ENCODE measurements around the gene NABP1. TPM values are rescaled to one million over a fixed set of nuclear protein-coding genes. Genes with fewer than 3 reads are reported as not detected.

Gene NABP1
- total RNA-seq, 1 experiment from 2014 or later = 3.2 TPM

DNA sequence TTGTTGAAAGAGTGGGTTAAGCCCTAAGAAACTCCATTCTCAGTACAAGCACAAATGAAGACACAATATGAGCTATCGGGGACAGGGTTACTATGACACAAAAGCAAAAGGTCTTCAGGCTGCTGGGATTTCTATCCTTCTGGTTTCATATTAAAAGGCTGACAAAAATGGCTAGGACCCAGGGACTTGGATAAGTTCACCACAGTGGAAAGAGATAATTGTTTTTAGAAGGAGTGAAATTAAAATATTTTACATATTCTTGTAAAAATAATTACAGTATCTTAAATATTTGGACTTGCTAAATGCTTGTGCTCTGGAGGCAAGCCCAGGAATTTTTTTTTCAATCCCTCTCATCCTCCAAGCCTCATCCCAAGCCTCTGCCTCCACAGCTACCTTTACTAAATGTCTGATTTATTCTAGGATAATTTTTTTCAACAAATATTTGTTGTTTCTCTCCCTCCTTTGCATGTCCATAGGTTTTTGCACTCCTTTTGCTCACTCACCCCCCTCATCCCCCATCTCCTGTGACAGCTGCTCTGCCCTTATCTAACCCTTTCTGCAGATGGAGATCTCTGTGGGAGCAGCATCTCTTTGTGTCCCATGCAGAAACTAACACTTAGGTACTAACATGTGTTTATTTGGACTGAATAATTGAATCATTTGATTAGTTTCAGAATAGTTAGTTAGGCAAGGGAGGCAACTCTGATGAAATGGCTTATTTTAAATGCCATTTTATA, 47.8 kb upstream of the NABP1 start:
- no peak overlapping the region for H3K27ac ChIP-seq (ENCODE audit: insufficient read length, low read depth, low read length)
- TF ChIP-seq, protein P1, sequence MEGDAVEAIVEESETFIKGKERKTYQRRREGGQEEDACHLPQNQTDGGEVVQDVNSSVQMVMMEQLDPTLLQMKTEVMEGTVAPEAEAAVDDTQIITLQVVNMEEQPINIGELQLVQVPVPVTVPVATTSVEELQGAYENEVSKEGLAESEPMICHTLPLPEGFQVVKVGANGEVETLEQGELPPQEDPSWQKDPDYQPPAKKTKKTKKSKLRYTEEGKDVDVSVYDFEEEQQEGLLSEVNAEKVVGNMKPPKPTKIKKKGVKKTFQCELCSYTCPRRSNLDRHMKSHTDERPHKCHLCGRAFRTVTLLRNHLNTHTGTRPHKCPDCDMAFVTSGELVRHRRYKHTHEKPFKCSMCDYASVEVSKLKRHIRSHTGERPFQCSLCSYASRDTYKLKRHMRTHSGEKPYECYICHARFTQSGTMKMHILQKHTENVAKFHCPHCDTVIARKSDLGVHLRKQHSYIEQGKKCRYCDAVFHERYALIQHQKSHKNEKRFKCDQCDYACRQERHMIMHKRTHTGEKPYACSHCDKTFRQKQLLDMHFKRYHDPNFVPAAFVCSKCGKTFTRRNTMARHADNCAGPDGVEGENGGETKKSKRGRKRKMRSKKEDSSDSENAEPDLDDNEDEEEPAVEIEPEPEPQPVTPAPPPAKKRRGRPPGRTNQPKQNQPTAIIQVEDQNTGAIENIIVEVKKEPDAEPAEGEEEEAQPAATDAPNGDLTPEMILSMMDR (conservative IDR thresholded peaks at IDR 0.05) = no peak
- no peak overlapping the region for H3K4me2 ChIP-seq (ENCODE audit: insufficient read depth, insufficient read length, low read length)
- Mint-ChIP-seq H3K27ac (no peak overlapping the region), H3K36me3 (ENCODE audit: insufficient read depth in 1 of 3, low read depth in 3 of 3) (no peaks in the 10 kb centered on the region), H3K4me3 (no peak overlapping the region), H3K9me3 (no peaks in the 10 kb centered on the region), H3K4me1 (no peaks in the 10 kb centered on the region), H3K27me3 (ENCODE audit: low read depth) (no peaks in the 10 kb centered on the region)
- no CpG with 5 or more reads among the region's 1 CpG for WGBS (ENCODE audit: extremely low coverage, insufficient read length, low lambda C conversion rate)
- no peak overlapping the region for H3K56ac ChIP-seq (ENCODE audit: insufficient read length, low read depth, low read length)
- H3K18ac ChIP-seq (ENCODE audit: insufficient read length, low read depth, low read length) = no peak overlapping the region
- no peak overlapping the region for H4K8ac ChIP-seq (replicated peaks; ENCODE audit: insufficient read length, low read depth, low read length)
- H3K4ac ChIP-seq (ENCODE audit: low read depth, low read length) = no peak overlapping the region
- no peak overlapping the region for H2AFZ ChIP-seq (ENCODE audit: low read length)
- H2AK5ac ChIP-seq (ENCODE audit: insufficient read length, low read length) = no peak overlapping the region
- no peak overlapping the region for H2BK5ac ChIP-seq (ENCODE audit: insufficient read length, low read length)
- H3K79me2 ChIP-seq (ENCODE audit: insufficient read depth, low read length) = no peaks in the 10 kb centered on the region
- H4K5ac ChIP-seq (ENCODE audit: insufficient read length, low read depth, low read length) = no peak overlapping the region
- no peak overlapping the region for H3T11ph ChIP-seq (ENCODE audit: low read length)
- no peak overlapping the region for H3K9ac ChIP-seq (ENCODE audit: extremely low read depth, insufficient read length, low read length)
- H3K27me3 ChIP-seq (ENCODE audit: insufficient read depth, low read length) = no peaks in the 10 kb centered on the region
- no peaks in the 10 kb centered on the region for H3K9me3 ChIP-seq (ENCODE audit: control insufficient read depth, low read depth, low read length)
- H2BK12ac ChIP-seq (ENCODE audit: insufficient read length, low read depth, low read length) = no peak overlapping the region
- H3K79me1 ChIP-seq (ENCODE audit: insufficient read depth, low read depth, low read length, poor library complexity, severe bottlenecking) = no peaks in the 10 kb centered on the region
- no peak overlapping the region for H2BK20ac ChIP-seq (ENCODE audit: low read depth, low read length, poor library complexity, severe bottlenecking)
- H2BK15ac ChIP-seq (ENCODE audit: low read depth, low read length) = no peak overlapping the region
- no peak overlapping the region for H3K14ac ChIP-seq (ENCODE audit: insufficient read depth, low read length)
- no peak overlapping the region for H3K23ac ChIP-seq (ENCODE audit: insufficient read length, low read depth, low read length)
- no peaks in the 10 kb centered on the region for H3K23me2 ChIP-seq (ENCODE audit: insufficient read length, low read depth, low read length, poor library complexity, severe bottlenecking)
- no peak overlapping the region for H4K91ac ChIP-seq (ENCODE audit: insufficient read length, low read depth, low read length)
- no peak for DNase-seq
- no peaks in the 10 kb centered on the region for H3K4me1 ChIP-seq (ENCODE audit: insufficient read depth, low read length)
- H2BK120ac ChIP-seq (ENCODE audit: low read depth, low read length, poor library complexity, severe bottlenecking) = no peak overlapping the region
- H4K20me1 ChIP-seq (ENCODE audit: control insufficient read depth, insufficient read depth, insufficient read length) = no peaks in the 10 kb centered on the region

Data from H9 (cell line).